GM23248 (cell line): ENCODE measurements around the gene ASAH2. TPM values are rescaled to one million over a fixed set of nuclear protein-coding genes. Genes with fewer than 3 reads are reported as not detected.

ENCODE experiments used
- DNase-seq: peaks from one replicate; pipeline ENCODE4 v3.0.0-alpha.2; 2015
- H2AFZ ChIP-seq: fragments of 200-600 bp; sonication (generic); 2 replicates; pipeline ENCODE4 v1.6.1; 2016; ENCODE audit warnings: antibody characterized with exemption
- H3F3A ChIP-seq: fragments of 200-600 bp; sonication (generic); 2 replicates; pipeline ENCODE4 v1.6.1; 2016; ENCODE audit warnings: mild to moderate bottlenecking, antibody characterized with exemption, mixed run types; ENCODE audit not compliant: insufficient read depth
- H3K27ac ChIP-seq: fragments of 200-600 bp; sonication (generic); 2 replicates; pipeline ENCODE4 v1.5.1; 2016; ENCODE audit warnings: mild to moderate bottlenecking
- H3K27me3 ChIP-seq: fragments of 200-600 bp; sonication (generic); replicated peaks from 2 replicates; pipeline ENCODE4 v1.6.1; 2016; ENCODE audit warnings: mild to moderate bottlenecking; ENCODE audit not compliant: insufficient read depth
- H3K36me3 ChIP-seq: fragments of 200-600 bp; sonication (generic); 2 replicates; pipeline ENCODE4 v1.6.1; 2016; ENCODE audit warnings: low read depth, mild to moderate bottlenecking
- H3K4me1 ChIP-seq: fragments of 200-600 bp; sonication (generic); 2 replicates; pipeline ENCODE4 v1.6.1; 2016; ENCODE audit warnings: mild to moderate bottlenecking; ENCODE audit not compliant: insufficient read depth
- H3K4me2 ChIP-seq: fragments of 200-600 bp; sonication (generic); one replicate; pipeline ENCODE4 v1.6.1; 2016; ENCODE audit warnings: mild to moderate bottlenecking; ENCODE audit not compliant: unreplicated experiment
- H3K4me3 ChIP-seq: fragments of 200-600 bp; sonication (generic); 2 replicates; pipeline ENCODE4 v1.5.1; 2016; ENCODE audit warnings: mild to moderate bottlenecking
- H3K79me2 ChIP-seq: fragments of 200-600 bp; sonication (generic); 2 replicates; pipeline ENCODE4 v1.6.1; 2016; ENCODE audit warnings: mild to moderate bottlenecking; ENCODE audit not compliant: insufficient read depth
- H3K9ac ChIP-seq: fragments of 200-600 bp; sonication (generic); 2 replicates; pipeline ENCODE4 v1.6.1; 2016; ENCODE audit warnings: mild to moderate bottlenecking
- H3K9me2 ChIP-seq: fragments of 200-600 bp; sonication (generic); 2 replicates; pipeline ENCODE4 v1.6.1; 2016; ENCODE audit warnings: mixed run types, mild to moderate bottlenecking, moderate library complexity; ENCODE audit not compliant: insufficient read depth
- H3K9me3 ChIP-seq: fragments of 200-600 bp; sonication (generic); one replicate; pipeline ENCODE4 v1.6.1; 2017; ENCODE audit warnings: low read depth
- H4K20me1 ChIP-seq: fragments of 200-600 bp; sonication (generic); 2 replicates; pipeline ENCODE4 v1.6.0; 2016; ENCODE audit not compliant: insufficient read depth
- EZH2 ChIP-seq: fragments of 200-600 bp; sonication (generic); IDR thresholded peaks from 2 replicates; pipeline ENCODE4 v1.6.1; 2018; ENCODE audit warnings: antibody characterized with exemption, mild to moderate bottlenecking; ENCODE audit not compliant: insufficient read depth, poor library complexity, severe bottlenecking
- EZH2phosphoT487 ChIP-seq: fragments of 200-600 bp; sonication (generic); IDR thresholded peaks from 2 replicates; pipeline ENCODE4 v1.6.1; 2018; ENCODE audit warnings: antibody characterized with exemption, moderate library complexity, mild to moderate bottlenecking, low read depth; ENCODE audit not compliant: insufficient read depth
- WGBS, 2 experiments: methylation state at CpG; one replicate each; pipeline ENCODE4 v1.1.6; 2015 to 2017; ENCODE audit warnings: low lambda C conversion rate in 2 of 2, low coverage in 1 of 2; ENCODE audit errors: missing lambda C conversion rate in 2 of 2; 5-methylcytosine and 5-hydroxymethylcytosine counted together
- in situ Hi-C: fragments of 300-500 bp; cut with MboI; formaldehyde crosslinking; loops from 2 replicates; pipeline ENCODE4 v1.15.0; 2020
- polyA plus RNA-seq: library from polyadenylated mRNA; unstranded; fragments of >200 nt; fragmentation: Nextera tagmentation; extraction: Ambion mirVana; gene quantifications from 2 replicates; pipeline ENCODE4 v1.2.1, GENCODE V29; 2016
- total RNA-seq: library from RNA; depleted of rRNA; stranded (reverse); fragments of >200 nt; shearing (Covaris generic); gene quantifications from 2 replicates; pipeline ENCODE4 v1.2.3, GENCODE V29; 2014; rRNA removed

ASAH2 gene
- total RNA-seq (3.5 TPM in 1 of 2 replicates, not detected in the other), polyA plus RNA-seq (1.8 and 3.4 TPM in 2 replicates)

GRCh38 chr10:50251394-50251793, at the start of gene ASAH2:
Gene ASAH2 (minus strand): TSS chr10:50251516. CDS start chr10:50248610, 2,906 bp downstream.
- Histone ChIP-seq H3K79me2 (no peaks in the 10 kb centered on the region), H3K27me3 (peaks cover 46% of the 10 kb centered on the region), H4K20me1 (no peaks in the 10 kb centered on the region), H3K9me3 (no peaks in the 10 kb centered on the region), H3K9ac (no peak within 1 kb of the TSS), H2AFZ (no peak within 1 kb of the TSS), H3K4me1 (no peaks in the 10 kb centered on the region), H3F3A (no peaks in the 10 kb centered on the region), H3K9me2 (no peaks in the 10 kb centered on the region), H3K27ac (no peak within 1 kb of the TSS), H3K36me3 (no peaks in the 10 kb centered on the region), H3K4me2 (no peak within 1 kb of the TSS), H3K4me3 (no peak within 1 kb of the TSS)
- no peak for DNase-seq
- TF ChIP-seq EZH2phosphoT487 = no peak
- no peak for TF ChIP-seq EZH2
- 0% methylated on average over 1 of the region's 1 CpG for WGBS, 2 experiments
- in situ Hi-C loops = no loop called here

- Histone ChIP-seq H3K9me3 (no peaks in the 10 kb centered on the region), H3K9ac (no peak overlapping the region), H3F3A (no peaks in the 10 kb centered on the region), H4K20me1 (no peaks in the 10 kb centered on the region), H3K36me3 (no peaks in the 10 kb centered on the region), H3K4me2 (no peak overlapping the region), H3K27me3 (no peaks in the 10 kb centered on the region), H3K27ac (no peak overlapping the region), H3K4me1 (no peaks in the 10 kb centered on the region), H2AFZ (no peak overlapping the region), H3K79me2 (no peaks in the 10 kb centered on the region), H3K9me2 (no peaks in the 10 kb centered on the region), H3K4me3 (no peak overlapping the region)
- 89 to 90% methylated on average over 1 of the region's 1 CpG for WGBS, 2 experiments
- DNase-seq = no peak
- in situ Hi-C loops = no loop called here
- no peak for TF ChIP-seq EZH2phosphoT487
- TF ChIP-seq EZH2 = no peak
These were observed 48.8 kb upstream of the ASAH2 start for GRCh38 chr10:50299948-50300669.

- H2AFZ ChIP-seq = no peak overlapping the region
- H3K27me3 ChIP-seq = no peaks in the 10 kb centered on the region
- H4K20me1 ChIP-seq = no peaks in the 10 kb centered on the region
- H3K9me3 ChIP-seq = no peaks in the 10 kb centered on the region
- WGBS, 2 experiments = 88 to 100% methylated on average over 1 of the region's 1 CpG
- H3K4me1 ChIP-seq = no peaks in the 10 kb centered on the region
- no peak overlapping the region for H3K27ac ChIP-seq
- H3K79me2 ChIP-seq = no peaks in the 10 kb centered on the region
- no peak overlapping the region for H3K4me3 ChIP-seq
- 0 out of 2 replicates have a peak, but pooled peaks cover 3% of the 10 kb centered on the region for H3F3A ChIP-seq
- no peak for TF ChIP-seq EZH2phosphoT487
- no peak for TF ChIP-seq EZH2
- no peak overlapping the region for H3K4me2 ChIP-seq
- no peaks in the 10 kb centered on the region for H3K36me3 ChIP-seq
- H3K9me2 ChIP-seq = no peaks in the 10 kb centered on the region
- H3K9ac ChIP-seq = no peak overlapping the region
- no peak for DNase-seq
- in situ Hi-C loops = no loop called here
These were observed 44.1 kb upstream of the ASAH2 start for GRCh38 chr10:50295367-50295766.

GRCh38 chr10:50294582-50294981, 43.3 kb upstream of the ASAH2 start:
- no peak overlapping the region for H3K4me2 ChIP-seq
- in situ Hi-C loops = no loop called here
- H3K36me3 ChIP-seq = no peaks in the 10 kb centered on the region
- H3K79me2 ChIP-seq = no peaks in the 10 kb centered on the region
- H2AFZ ChIP-seq = no peak overlapping the region
- DNase-seq = no peak
- no peak overlapping the region for H3K9ac ChIP-seq
- H3K4me3 ChIP-seq = no peak overlapping the region
- H3K9me3 ChIP-seq = no peaks in the 10 kb centered on the region
- H3K27ac ChIP-seq = no peak overlapping the region
- H3F3A ChIP-seq = 0 out of 2 replicates have a peak, but pooled peaks cover 3% of the 10 kb centered on the region
- TF ChIP-seq EZH2phosphoT487 (no peak), EZH2 (no peak)
- no peaks in the 10 kb centered on the region for H3K9me2 ChIP-seq
- no peaks in the 10 kb centered on the region for H4K20me1 ChIP-seq
- 100% methylated on average over 1 of the region's 1 CpG for WGBS, 2 experiments
- no peaks in the 10 kb centered on the region for H3K4me1 ChIP-seq
- no peaks in the 10 kb centered on the region for H3K27me3 ChIP-seq
